AG09319 (cell line): ENCODE data around the gene ULK1.
"Not testable (repeated sequence)": the region's sequence is repeated elsewhere in the genome, so short reads cannot be mapped to it uniquely, and the experiment has no call there.

ENCODE experiments used
- DNase-seq: peaks from one replicate; pipeline ENCODE4 v3.0.0-alpha.2; 2010; ENCODE audit warnings: low read depth; ENCODE audit errors: extremely low read depth
- TF ChIP-seq, protein P1 (sequence below): IDR thresholded peaks from 2 replicates; pipeline ENCODE4 v1.5.1; 2011; ENCODE audit warnings: low read depth, mild to moderate bottlenecking, inconsistent platforms, low read length, moderate library complexity

The ULK1 gene

GRCh38 chr12:131947482-131948027, 53.1 kb downstream of the ULK1 start:
- TF ChIP-seq, protein P1, sequence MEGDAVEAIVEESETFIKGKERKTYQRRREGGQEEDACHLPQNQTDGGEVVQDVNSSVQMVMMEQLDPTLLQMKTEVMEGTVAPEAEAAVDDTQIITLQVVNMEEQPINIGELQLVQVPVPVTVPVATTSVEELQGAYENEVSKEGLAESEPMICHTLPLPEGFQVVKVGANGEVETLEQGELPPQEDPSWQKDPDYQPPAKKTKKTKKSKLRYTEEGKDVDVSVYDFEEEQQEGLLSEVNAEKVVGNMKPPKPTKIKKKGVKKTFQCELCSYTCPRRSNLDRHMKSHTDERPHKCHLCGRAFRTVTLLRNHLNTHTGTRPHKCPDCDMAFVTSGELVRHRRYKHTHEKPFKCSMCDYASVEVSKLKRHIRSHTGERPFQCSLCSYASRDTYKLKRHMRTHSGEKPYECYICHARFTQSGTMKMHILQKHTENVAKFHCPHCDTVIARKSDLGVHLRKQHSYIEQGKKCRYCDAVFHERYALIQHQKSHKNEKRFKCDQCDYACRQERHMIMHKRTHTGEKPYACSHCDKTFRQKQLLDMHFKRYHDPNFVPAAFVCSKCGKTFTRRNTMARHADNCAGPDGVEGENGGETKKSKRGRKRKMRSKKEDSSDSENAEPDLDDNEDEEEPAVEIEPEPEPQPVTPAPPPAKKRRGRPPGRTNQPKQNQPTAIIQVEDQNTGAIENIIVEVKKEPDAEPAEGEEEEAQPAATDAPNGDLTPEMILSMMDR: no peak
- DNase-seq: no peak

GRCh38 chr12:131948166-131948712, 53.8 kb downstream of the ULK1 start:
- TF ChIP-seq, protein P1: no peak
- no peak for DNase-seq

DNA sequence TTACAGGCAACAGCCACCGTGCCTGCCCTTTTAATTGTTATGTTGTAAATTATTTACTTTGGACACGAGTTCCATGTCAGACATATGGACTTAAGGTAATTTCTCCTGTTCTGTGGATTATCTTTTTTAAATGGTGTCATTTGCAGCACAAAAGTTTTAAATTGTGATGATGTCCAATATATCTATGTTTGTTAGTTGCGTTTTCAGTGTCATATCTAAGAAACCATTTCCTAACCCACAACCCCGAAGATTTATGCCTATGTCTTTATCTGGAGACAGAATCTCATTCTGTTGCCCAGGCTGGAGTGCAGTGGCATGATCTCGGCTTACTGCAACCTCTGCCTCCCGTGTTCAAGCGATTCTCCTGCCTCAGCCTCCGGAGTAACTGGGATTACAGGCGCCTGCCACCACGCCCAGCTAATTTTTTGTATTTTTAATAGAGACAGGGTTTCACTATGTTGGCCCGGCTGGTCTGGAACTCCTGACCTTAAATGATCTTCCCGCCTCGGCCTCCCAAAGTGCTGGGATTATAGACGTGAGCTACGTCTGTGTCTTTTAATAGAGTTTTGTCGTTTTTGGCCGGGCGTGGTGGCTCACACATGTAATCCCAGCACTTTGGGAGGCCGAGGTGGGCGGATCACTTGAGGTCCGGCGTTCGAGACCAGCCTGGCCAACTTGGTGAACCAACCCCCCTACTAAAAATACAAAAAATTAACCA, 54.5 kb downstream of the ULK1 start:
- DNase-seq: not testable (repeated sequence)

GRCh38 chr12:131949431-131950181, 55.2 kb downstream of the ULK1 start, which contains the start of gene EP400:
TSS of gene EP400 (plus strand) at chr12:131949942. CDS start at chr12:131960620, 10,678 bp downstream.
- DNase-seq: peak; percentile 83
- TF ChIP-seq, protein P1: peak; percentile 22

GRCh38 chr12:131950182-131950913, 55.9 kb downstream of the ULK1 start:
- no peak for DNase-seq
- TF ChIP-seq, protein P1: no peak

GRCh38 chr12:131953810-131954209, 59.4 kb downstream of the ULK1 start:
- DNase-seq: not testable (repeated sequence)

- not testable (repeated sequence) for DNase-seq
Observed at GRCh38 chr12:131954460-131954859, 60.0 kb downstream of the ULK1 start.

- DNase-seq: no peak
- TF ChIP-seq, protein P1: no peak
Observed at GRCh38 chr12:131959116-131959515, 64.7 kb downstream of the ULK1 start.
